Measurements from ENCODE around the gene TRIM51.

DNA sequence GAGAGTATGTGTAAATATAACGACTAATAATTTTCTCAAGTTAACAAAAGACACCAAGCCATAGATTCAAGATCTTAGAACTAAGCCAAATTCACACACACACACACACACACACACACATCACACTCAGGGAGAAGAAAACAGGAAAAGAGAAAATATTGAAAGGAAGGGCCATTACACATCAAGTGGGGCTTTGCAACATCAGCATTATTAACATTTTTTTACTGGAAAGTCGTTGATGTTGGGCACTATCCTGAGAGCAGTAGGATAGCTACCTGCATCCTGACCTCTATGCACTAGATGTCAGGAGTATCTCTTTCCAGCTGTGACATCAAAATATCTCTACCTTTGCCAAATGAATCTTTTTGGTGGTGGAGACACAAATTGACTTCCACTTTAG, 35.6 kb upstream of the TRIM51 start:
- TF ChIP-seq POLR2A (IDR thresholded peaks at IDR 0.05; ENCODE audit: low read depth, low read length) = no peak
- TF ChIP-seq, protein P1, sequence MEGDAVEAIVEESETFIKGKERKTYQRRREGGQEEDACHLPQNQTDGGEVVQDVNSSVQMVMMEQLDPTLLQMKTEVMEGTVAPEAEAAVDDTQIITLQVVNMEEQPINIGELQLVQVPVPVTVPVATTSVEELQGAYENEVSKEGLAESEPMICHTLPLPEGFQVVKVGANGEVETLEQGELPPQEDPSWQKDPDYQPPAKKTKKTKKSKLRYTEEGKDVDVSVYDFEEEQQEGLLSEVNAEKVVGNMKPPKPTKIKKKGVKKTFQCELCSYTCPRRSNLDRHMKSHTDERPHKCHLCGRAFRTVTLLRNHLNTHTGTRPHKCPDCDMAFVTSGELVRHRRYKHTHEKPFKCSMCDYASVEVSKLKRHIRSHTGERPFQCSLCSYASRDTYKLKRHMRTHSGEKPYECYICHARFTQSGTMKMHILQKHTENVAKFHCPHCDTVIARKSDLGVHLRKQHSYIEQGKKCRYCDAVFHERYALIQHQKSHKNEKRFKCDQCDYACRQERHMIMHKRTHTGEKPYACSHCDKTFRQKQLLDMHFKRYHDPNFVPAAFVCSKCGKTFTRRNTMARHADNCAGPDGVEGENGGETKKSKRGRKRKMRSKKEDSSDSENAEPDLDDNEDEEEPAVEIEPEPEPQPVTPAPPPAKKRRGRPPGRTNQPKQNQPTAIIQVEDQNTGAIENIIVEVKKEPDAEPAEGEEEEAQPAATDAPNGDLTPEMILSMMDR (conservative IDR thresholded peaks at IDR 0.05; ENCODE audit: low read depth, low read length) = no peak
- TF ChIP-seq USF2 (IDR thresholded peaks at IDR 0.05; ENCODE audit: low read depth, low read length) = no peak
- no peak for TF ChIP-seq BHLHE40 (IDR thresholded peaks at IDR 0.05; ENCODE audit: low read depth, low read length)
- TF ChIP-seq, protein P2, sequence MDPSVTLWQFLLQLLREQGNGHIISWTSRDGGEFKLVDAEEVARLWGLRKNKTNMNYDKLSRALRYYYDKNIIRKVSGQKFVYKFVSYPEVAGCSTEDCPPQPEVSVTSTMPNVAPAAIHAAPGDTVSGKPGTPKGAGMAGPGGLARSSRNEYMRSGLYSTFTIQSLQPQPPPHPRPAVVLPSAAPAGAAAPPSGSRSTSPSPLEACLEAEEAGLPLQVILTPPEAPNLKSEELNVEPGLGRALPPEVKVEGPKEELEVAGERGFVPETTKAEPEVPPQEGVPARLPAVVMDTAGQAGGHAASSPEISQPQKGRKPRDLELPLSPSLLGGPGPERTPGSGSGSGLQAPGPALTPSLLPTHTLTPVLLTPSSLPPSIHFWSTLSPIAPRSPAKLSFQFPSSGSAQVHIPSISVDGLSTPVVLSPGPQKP (IDR thresholded peaks at IDR 0.05; ENCODE audit: borderline replicate concordance, low read depth, low read length) = no peak
- TF ChIP-seq SMC3 (IDR thresholded peaks at IDR 0.05; ENCODE audit: low read depth, low read length) = no peak
- TF ChIP-seq RAD21 (IDR thresholded peaks at IDR 0.05; ENCODE audit: low read length) = no peak
- TF ChIP-seq FOS (IDR thresholded peaks at IDR 0.05; ENCODE audit: low read depth, low read length) = no peak
- no peak for TF ChIP-seq NFE2L2 (IDR thresholded peaks at IDR 0.05; ENCODE audit: low read depth, low read length)
- TF ChIP-seq RCOR1 (IDR thresholded peaks at IDR 0.05; ENCODE audit: insufficient replicate concordance, low read length) = no peak
- no peak for TF ChIP-seq MXI1 (IDR thresholded peaks at IDR 0.05; ENCODE audit: borderline replicate concordance, low read depth, low read length)
- TF ChIP-seq CEBPB (IDR thresholded peaks at IDR 0.05; ENCODE audit: low read depth, low read length) = no peak
- TF ChIP-seq MAFK (IDR thresholded peaks at IDR 0.05; ENCODE audit: low read depth, low read length) = peak; percentile 21; the same call in 1 of the 2 replicates
